ENCODE results near the gene SLIT3.
A peak's percentile ranks its signal among the peaks of the same experiment; 100 is the strongest.

SLIT3 gene

GRCh38 chr5:169300468-169301385, at the start of gene SLIT3:
SLIT3 (minus strand) TSS chr5:169301139; CDS start chr5:169300709, 430 bp downstream.
- peak; percentile 93 for DNase-seq

GRCh38 chr5:169350016-169350415, 49.1 kb upstream of the SLIT3 start:
- no peak for DNase-seq

- no peak for DNase-seq
Measured at GRCh38 chr5:169347786-169348185, 46.8 kb upstream of the SLIT3 start.

GRCh38 chr5:169344629-169345028, 43.7 kb upstream of the SLIT3 start:
- no peak for DNase-seq

GRCh38 chr5:169343766-169344165, 42.8 kb upstream of the SLIT3 start:
- no peak for DNase-seq

- DNase-seq: no peak
Measured at GRCh38 chr5:169341556-169341955, 40.6 kb upstream of the SLIT3 start.

GRCh38 chr5:169339869-169340268, 38.9 kb upstream of the SLIT3 start:
- DNase-seq: no peak

GRCh38 chr5:169336242-169336641, 35.3 kb upstream of the SLIT3 start:
- no peak for DNase-seq

GRCh38 chr5:169335806-169336205, 34.9 kb upstream of the SLIT3 start:
- DNase-seq: no peak

- no peak for DNase-seq
Measured at GRCh38 chr5:169333518-169333917, 32.6 kb upstream of the SLIT3 start.

- no peak for DNase-seq
Measured at GRCh38 chr5:169331292-169331852, 30.4 kb upstream of the SLIT3 start.

GRCh38 chr5:169328401-169328800, 27.5 kb upstream of the SLIT3 start:
- DNase-seq: no peak

- no peak for DNase-seq
Measured at GRCh38 chr5:169325273-169325672, 24.3 kb upstream of the SLIT3 start.

- DNase-seq: no peak
Measured at GRCh38 chr5:169318556-169318955, 17.6 kb upstream of the SLIT3 start.

GRCh38 chr5:169307646-169308045, 6.7 kb upstream of the SLIT3 start:
- no peak for DNase-seq

GRCh38 chr5:169305366-169305765, 4.4 kb upstream of the SLIT3 start:
- no peak for DNase-seq

- DNase-seq: no peak
Measured at GRCh38 chr5:169304175-169304574, 3.2 kb upstream of the SLIT3 start.

- no peak for DNase-seq
Measured at GRCh38 chr5:169303119-169303515, 2.2 kb upstream of the SLIT3 start.

- DNase-seq: peak; percentile 89
Measured at GRCh38 chr5:169302491-169303118, 1.7 kb upstream of the SLIT3 start.

GRCh38 chr5:169301986-169302385, 1.0 kb upstream of the SLIT3 start:
- no peak for DNase-seq

GRCh38 chr5:169301386-169301934, 521 bp upstream of the SLIT3 start:
- DNase-seq: peak; percentile 37

- DNase-seq: peak; percentile 61
Measured at GRCh38 chr5:169299663-169300467, 1.1 kb downstream of the SLIT3 start.

GRCh38 chr5:169299191-169299662, 1.7 kb downstream of the SLIT3 start:
- no peak for DNase-seq

Measured in right hindlimb (tissue), 1 donor.